ENCODE data around the gene VSTM1. TPM values are rescaled to one million over a fixed set of nuclear protein-coding genes. Genes with fewer than 3 reads are reported as not detected.

The VSTM1 gene
- total RNA-seq, 2 experiments from 2014 or later, result not detected

DNA sequence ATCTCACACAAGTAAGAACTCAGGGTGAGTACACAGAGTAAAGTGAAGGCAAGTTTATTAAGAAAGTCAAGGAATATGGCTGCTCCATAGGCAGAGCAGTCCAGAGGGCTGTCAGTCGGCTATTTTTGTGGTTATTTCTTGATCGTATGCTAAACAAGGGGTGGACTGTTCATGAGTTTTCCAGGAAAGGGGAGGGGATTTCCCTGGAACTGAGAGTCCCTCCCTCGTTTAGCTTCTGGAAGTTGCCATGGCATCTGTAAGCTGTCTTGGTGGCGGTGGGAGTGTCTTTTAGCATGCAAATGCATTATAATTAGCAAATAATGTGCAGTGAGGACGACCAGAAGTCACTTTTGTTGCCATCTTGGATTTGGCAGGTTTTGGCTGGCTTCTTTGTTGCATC is 5.8 kb upstream of the VSTM1 start:
- TF ChIP-seq EZH2phosphoT487 (IDR thresholded peaks at IDR 0.05; ENCODE audit: borderline replicate concordance, low read depth, low read length), result no peak
- TF ChIP-seq, protein P1, sequence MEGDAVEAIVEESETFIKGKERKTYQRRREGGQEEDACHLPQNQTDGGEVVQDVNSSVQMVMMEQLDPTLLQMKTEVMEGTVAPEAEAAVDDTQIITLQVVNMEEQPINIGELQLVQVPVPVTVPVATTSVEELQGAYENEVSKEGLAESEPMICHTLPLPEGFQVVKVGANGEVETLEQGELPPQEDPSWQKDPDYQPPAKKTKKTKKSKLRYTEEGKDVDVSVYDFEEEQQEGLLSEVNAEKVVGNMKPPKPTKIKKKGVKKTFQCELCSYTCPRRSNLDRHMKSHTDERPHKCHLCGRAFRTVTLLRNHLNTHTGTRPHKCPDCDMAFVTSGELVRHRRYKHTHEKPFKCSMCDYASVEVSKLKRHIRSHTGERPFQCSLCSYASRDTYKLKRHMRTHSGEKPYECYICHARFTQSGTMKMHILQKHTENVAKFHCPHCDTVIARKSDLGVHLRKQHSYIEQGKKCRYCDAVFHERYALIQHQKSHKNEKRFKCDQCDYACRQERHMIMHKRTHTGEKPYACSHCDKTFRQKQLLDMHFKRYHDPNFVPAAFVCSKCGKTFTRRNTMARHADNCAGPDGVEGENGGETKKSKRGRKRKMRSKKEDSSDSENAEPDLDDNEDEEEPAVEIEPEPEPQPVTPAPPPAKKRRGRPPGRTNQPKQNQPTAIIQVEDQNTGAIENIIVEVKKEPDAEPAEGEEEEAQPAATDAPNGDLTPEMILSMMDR (conservative IDR thresholded peaks at IDR 0.05; ENCODE audit: low read length), result no peak
- intact Hi-C loops (cut with micrococcal nuclease; ENCODE audit: unreplicated experiment), result no loop called here
- no peak overlapping the region for H3K4me3 ChIP-seq (ENCODE audit: low read depth, low read length, poor library complexity, severe bottlenecking)
- H4K20me1 ChIP-seq (ENCODE audit: insufficient read depth, low read length), result no peaks in the 10 kb centered on the region
- BruUV-seq (replicated peaks), result no TSS peak
- no peak overlapping the region for H3K27ac ChIP-seq (ENCODE audit: low read depth, low read length, poor library complexity, severe bottlenecking)
- H3K9me3 ChIP-seq (ENCODE audit: low read length), result no peaks in the 10 kb centered on the region
- CTCF ChIA-PET (ENCODE audit: unreplicated experiment), result no interaction called here
- no peaks in the 10 kb centered on the region for H3K36me3 ChIP-seq (ENCODE audit: insufficient read depth, low read length)
- POLR2A ChIA-PET, result no interaction called here
- no peak overlapping the region for H3K4me2 ChIP-seq (ENCODE audit: low read length)
- DNase-seq (ENCODE audit: low spot score), result no peak
- H2AFZ ChIP-seq (ENCODE audit: low read length), result no peak overlapping the region
- H3K9me2 ChIP-seq (ENCODE audit: insufficient read depth, low read length), result no peaks in the 10 kb centered on the region
- no peaks in the 10 kb centered on the region for H3K4me1 ChIP-seq (ENCODE audit: insufficient read depth, low read length, poor library complexity, severe bottlenecking)
- H3K79me2 ChIP-seq (ENCODE audit: insufficient read depth, low read depth, low read length), result no peaks in the 10 kb centered on the region

DNA sequence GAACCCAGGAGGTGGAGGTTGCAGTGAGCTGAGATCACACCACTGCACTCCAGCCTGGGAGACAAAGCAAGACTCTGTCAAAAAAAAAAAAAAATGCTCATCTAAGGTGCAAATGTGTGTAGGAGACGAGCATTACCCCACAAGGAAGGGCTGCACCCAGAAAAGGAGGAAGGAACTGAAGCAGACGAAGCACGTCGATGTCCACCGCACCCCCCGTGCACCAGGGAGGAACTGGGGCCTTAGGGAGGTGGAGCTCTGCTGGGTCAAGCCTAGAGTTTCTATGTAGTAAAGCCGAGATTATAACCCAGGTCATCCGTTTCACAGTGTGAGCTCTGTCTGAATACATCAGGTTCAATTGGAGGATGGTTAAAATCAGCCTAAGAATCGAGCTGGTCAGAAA is 1.1 kb downstream of the VSTM1 start:
- Histone ChIP-seq H3K4me1 (ENCODE audit: insufficient read depth, low read length, poor library complexity, severe bottlenecking) (no peaks in the 10 kb centered on the region), H3K4me2 (ENCODE audit: low read length) (no peak overlapping the region), H3K4me3 (ENCODE audit: low read depth, low read length, poor library complexity, severe bottlenecking) (no peak overlapping the region), H3K79me2 (ENCODE audit: insufficient read depth, low read depth, low read length) (no peaks in the 10 kb centered on the region), H2AFZ (ENCODE audit: low read length) (no peak overlapping the region), H3K9me3 (ENCODE audit: low read length) (no peaks in the 10 kb centered on the region), H4K20me1 (ENCODE audit: insufficient read depth, low read length) (no peaks in the 10 kb centered on the region), H3K36me3 (ENCODE audit: insufficient read depth, low read length) (no peaks in the 10 kb centered on the region), H3K27ac (ENCODE audit: low read depth, low read length, poor library complexity, severe bottlenecking) (no peak overlapping the region), H3K9me2 (ENCODE audit: insufficient read depth, low read length) (no peaks in the 10 kb centered on the region)
- BruUV-seq (replicated peaks), result no TSS peak
- CTCF ChIA-PET (ENCODE audit: unreplicated experiment), result no interaction called here
- TF ChIP-seq, protein P1 (conservative IDR thresholded peaks at IDR 0.05; ENCODE audit: low read length), result no peak
- no peak for TF ChIP-seq EZH2phosphoT487 (IDR thresholded peaks at IDR 0.05; ENCODE audit: borderline replicate concordance, low read depth, low read length)
- DNase-seq (ENCODE audit: low spot score), result no peak
- POLR2A ChIA-PET, result no interaction called here
- intact Hi-C loops (cut with micrococcal nuclease; ENCODE audit: unreplicated experiment), result no loop called here

GRCh38 chr19:54047616-54048015 is 16.1 kb downstream of the VSTM1 start:
- ChIA-PET POLR2A (no interaction called here), CTCF (ENCODE audit: unreplicated experiment) (no interaction called here)
- Histone ChIP-seq H3K4me3 (ENCODE audit: low read depth, low read length, poor library complexity, severe bottlenecking) (no peak overlapping the region), H3K27ac (ENCODE audit: low read depth, low read length, poor library complexity, severe bottlenecking) (no peak overlapping the region), H3K79me2 (ENCODE audit: insufficient read depth, low read depth, low read length) (no peaks in the 10 kb centered on the region), H3K9me3 (ENCODE audit: low read length) (no peaks in the 10 kb centered on the region), H2AFZ (ENCODE audit: low read length) (no peak overlapping the region), H3K4me2 (ENCODE audit: low read length) (no peak overlapping the region), H4K20me1 (ENCODE audit: insufficient read depth, low read length) (no peaks in the 10 kb centered on the region), H3K4me1 (ENCODE audit: insufficient read depth, low read length, poor library complexity, severe bottlenecking) (no peaks in the 10 kb centered on the region), H3K9me2 (ENCODE audit: insufficient read depth, low read length) (no peaks in the 10 kb centered on the region), H3K36me3 (ENCODE audit: insufficient read depth, low read length) (no peaks in the 10 kb centered on the region)
- TF ChIP-seq, protein P1 (conservative IDR thresholded peaks at IDR 0.05; ENCODE audit: low read length), result no peak
- TF ChIP-seq EZH2phosphoT487 (IDR thresholded peaks at IDR 0.05; ENCODE audit: borderline replicate concordance, low read depth, low read length), result no peak
- no TSS peak for BruUV-seq (replicated peaks)
- no peak for DNase-seq (ENCODE audit: low spot score)
- intact Hi-C loops (cut with micrococcal nuclease; ENCODE audit: unreplicated experiment), result no loop called here
